Activated gamma-delta T cell treated with anti-CD3 and anti-CD28 coated beads, Interleukin-2, amount 50 U/mL, for 16 hours (primary cell): ENCODE results near the gene LBR.
A peak's percentile ranks its signal among the peaks of the same experiment; 100 is the strongest.
"Not testable (repeated sequence)": the region's sequence is repeated elsewhere in the genome, so short reads cannot be mapped to it uniquely, and the experiment has no call there.

Experiments used
- DNase-seq: peaks from one replicate; pipeline ENCODE4 v3.0.0-alpha.2; 2020; ENCODE audit warnings: low read depth

LBR gene

DNA sequence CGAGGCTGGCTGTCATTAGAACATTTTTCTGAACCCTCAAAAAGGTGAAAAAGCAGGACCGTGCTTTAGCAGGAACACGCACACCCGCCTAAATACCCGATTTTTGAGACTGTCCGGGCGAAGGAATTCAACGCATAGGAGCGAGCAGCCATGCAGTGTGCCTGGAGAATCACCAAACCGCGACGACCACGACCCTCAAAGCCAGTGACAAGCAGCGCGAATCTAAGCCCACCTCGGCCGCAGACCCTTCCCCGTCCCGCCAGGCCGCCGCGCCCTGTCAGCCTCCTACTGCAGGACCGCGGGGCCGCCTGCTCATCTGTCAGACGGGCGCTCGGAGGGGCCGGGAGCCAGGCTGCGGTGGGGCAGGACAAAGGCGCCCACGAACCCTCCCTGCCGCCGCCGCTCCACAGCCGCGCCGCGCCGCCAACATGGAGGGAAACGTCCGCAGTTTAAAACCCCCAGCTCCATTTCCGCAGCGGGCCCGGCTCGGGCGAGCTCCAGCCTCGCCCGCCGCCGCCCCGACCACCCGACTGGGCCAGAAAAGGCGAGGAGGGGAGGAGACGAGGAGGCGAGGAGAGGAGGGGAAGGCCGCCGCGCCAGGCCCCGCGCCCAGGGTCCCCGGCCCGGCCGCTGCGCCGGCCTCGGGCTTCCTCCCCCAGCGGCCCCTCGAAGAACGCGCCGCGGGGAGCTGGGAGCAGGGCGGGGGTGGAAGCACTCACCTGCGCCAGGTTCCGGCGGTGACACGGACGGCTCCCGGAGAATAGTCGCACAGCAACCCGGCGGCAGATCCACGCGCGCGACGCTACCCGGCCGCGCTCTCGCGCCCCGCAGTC is at the start of gene LBR:
TSS of gene LBR (minus strand) at position 804 of the 833 bp plus-strand sequence. CDS start 3,963 bp downstream, outside the sequence.
- DNase-seq = no peak

GRCh38 chr1:225477296-225477911 is 49.6 kb upstream of the LBR start:
- DNase-seq = no peak

DNA sequence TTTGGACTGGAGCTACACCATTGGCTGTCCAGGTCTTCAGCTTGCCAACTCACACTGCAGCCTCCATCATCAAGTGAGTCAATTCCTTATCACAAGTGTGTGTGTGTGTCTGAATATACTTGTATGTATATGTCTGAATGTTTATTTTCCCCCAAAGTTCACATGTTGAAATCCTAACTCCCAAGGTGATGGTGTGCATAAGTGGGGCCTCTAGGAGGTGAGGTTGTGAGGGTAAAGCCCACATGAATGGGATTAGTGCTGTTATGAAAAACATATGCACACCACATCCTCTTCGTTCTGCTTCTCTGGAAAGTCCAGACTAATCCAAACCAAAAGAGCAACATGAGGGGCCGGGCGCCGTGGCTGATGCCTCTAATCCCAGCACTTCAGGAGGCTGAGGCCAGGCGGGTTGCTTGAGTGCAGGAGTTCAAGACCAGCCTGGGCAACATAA is 48.7 kb upstream of the LBR start:
- DNase-seq = no peak

DNA sequence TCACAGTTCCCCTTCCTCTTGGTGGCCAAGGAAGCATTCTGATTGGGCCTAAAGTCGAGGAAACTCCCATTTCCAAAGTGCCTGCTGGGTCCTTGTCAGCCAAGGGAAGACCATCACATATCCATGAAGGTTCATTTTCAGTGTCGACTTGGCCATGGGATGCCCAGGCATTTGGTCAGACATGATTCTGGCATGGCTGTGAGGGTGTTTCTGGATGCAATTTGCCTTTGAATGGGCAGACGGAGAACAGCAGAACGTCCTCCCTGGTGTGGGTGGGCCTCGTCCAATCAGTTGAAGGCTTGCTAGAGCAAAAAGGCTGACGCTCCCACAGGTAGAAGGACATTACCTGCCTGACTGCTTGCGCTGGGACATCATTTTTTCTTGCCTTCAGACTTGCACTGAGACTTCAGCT is 48.3 kb upstream of the LBR start:
- no peak for DNase-seq

DNA sequence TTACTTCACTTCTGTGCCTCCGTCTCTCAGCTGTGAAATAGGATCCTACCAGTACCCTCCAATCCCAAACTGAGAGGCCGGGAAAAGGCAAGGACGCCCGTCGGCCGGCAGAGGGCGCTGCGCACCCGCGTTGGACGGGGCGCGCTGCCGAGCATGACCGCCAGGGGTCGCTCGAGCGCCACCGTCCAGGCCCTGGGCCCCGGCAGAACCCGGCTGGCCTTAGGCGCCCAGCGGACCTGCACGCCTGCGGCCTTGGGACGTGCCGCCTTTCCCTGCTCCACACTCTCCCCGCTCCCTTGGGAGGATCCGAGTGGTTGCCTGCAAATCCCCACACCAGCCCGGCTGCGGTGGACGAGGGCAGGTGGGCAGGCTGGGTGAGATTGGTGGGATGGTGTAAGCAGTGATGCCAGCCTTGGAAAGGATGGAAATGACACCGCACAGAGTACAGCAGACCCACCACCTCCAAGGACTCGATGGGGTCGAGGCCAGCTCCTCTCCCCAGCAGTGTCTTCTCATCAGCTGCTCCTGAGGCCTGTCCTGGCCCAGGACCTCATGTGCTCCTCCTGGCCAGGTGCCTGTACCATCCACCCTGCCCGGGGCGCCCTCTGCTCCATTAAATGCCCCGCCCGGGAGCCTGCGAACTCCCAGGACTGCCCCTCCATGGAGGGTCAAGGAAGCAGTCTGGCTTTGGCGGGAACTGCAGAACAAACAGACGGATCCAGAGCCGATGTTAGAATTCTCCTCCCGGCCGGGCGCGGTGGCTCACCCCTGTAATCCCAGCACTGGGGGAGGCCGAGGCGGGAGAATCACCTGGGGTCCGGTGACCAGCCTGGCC is 47.4 kb upstream of the LBR start:
- peak; percentile 43 for DNase-seq

- no peak for DNase-seq
Observed at GRCh38 chr1:225474439-225474985, 46.7 kb upstream of the LBR start.

DNA sequence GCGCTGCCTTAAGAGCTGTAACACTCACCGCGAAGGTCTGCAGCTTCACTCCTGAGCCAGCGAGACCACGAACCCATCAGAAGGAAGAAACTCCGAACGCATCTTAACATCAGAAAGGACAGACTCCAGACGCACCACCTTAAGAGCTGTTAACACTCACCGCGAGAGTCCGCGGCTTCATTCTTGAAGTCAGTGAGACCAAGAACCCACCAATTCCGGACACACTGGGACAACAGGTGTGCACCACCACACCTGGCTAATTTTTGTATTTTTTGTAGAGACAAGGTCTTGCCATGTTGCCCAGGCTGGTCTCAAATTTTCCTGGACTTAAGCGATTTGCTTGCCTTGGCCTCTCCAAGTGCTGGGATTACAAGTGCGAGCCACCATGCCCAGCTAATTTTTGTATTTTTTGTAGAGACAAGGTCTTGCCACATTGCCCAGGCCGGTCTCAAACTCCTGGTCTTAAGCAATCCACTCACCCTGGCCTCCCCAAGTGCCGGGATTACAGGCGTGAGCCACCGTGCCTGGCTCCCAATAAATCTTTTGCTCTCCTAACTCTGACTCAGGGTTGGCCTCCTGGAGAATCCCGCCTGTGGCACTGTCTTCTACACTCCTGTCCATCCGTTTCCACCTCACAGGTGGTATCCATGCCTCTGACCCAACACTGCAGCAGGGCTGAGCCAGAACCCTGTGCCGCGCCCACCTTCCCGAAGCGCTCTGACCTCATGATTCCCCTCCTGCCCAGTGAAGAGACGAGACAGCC is 46.0 kb upstream of the LBR start:
- DNase-seq = not testable (repeated sequence)

DNA sequence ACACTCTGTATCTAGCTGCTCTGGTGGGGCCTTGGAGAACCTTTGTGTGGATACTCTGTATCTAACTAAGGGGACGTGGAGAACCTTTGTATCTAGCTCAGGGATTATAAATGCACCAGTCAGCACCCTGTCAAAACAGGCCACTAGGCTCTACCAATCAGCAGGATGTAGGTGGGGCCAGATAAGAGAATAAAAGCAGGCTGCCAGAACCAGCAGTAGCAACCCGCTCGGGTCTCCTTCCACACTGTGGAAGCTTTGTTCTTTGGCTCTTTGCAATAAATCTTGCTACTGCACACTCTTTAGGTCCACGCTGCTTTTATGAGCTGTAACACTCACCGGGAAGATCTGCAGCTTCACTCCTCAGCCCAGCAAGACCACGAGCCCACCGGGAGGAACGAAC is 45.4 kb upstream of the LBR start:
- not testable (repeated sequence) for DNase-seq

DNA sequence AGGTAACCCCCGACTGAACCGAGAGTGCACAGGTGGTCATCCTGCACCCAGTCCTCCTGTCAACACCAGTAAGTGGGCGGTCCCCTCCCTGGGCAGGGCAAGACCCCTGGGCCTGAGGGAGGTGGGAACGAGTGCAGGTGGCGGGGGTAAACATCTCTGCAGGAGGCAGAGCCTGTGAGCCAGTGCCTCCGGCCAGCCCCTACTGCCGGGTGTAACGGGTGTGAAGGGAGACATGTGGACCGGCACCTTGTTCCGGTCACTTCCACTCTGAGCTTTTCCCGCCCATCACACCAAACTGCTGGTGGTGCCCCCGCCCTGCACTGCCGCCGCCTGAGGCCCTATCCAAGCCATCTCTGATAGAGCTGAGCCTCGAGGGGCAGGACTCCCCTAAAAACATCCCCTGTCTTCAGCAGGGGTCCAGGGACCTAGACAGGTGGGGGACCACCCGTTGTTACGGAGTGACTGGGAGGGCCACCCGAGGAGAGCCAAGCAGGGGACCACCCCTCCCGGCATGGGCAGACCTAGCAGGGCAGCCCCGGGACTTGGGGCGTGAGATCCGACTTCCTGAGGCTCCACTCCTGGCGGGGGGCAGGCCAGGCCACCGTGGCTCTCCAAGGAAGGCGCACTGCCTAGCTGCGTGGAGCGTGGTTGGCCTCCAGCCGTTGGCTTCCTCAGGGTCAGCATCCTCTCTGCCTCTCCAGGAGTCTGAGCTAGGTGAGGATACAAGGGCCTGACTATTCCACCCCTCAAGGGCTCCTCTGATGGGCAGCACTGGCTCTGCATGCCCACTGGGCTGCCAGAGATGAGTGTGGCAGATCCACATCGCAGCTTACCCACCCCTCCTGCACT is 43.8 kb upstream of the LBR start:
- DNase-seq = no peak

- DNase-seq = no peak
Observed at GRCh38 chr1:225471109-225471452, 43.2 kb upstream of the LBR start.

- no peak for DNase-seq
Observed at GRCh38 chr1:225470211-225471108, 42.6 kb upstream of the LBR start.

DNA sequence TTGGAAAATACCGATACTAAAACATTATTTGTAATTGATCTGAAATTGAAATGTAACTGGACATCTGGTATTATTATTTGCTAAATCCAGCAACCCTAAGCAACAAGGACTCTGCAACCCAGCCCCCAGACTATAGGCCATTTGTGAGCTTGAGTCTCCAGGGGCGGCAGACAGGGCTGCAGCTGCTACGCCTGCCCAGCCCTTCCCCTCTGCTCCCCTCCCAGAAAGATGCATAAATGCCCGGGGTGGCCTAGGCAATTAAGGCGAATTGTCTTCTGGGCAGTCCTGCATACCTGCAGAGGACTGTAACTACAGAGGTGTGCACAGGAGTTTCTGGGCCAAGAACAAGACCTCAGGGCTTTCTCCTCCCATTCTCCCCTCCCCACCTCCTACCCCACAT is 41.2 kb upstream of the LBR start:
- DNase-seq = no peak

DNA sequence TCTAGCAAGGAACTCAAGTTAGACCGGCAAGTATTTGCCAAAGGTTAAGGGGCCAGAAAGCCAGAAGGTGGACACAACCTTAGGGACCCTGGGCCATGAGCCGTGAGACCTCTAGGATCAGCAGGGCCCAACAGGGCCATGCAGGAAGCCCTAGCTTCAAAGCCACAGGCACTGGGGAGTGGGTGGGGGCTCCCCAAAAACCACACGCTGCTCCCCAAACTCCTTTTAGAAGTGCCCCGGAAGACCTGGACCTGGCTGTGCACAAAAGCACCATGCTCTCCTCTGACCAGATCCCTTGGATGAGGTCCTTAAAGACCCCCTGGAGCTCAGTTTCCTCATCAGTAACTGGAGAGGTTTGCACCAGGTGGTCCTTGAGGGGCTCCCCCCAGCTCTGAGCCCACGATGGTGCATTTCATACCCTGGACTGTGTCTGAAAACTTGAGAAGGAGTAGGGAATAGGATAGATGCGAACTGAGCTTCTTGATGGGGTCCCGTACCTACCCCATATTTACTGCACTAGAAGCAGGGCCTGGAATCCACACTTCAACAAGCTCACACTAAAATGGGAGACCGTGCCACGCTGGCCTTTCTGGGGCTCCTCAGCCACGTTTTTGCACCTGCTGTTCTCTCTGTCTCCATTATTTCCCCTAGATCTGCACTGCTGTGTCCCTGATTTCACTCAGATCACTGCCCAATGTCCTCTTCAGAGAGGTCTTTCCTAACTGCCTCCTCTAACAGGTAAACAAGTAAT is 40.6 kb upstream of the LBR start:
- DNase-seq = no peak

- peak; percentile 67 for DNase-seq
Observed at GRCh38 chr1:225467193-225468020, 39.6 kb upstream of the LBR start.

GRCh38 chr1:225466848-225467192 is 39.0 kb upstream of the LBR start:
- no peak for DNase-seq

DNA sequence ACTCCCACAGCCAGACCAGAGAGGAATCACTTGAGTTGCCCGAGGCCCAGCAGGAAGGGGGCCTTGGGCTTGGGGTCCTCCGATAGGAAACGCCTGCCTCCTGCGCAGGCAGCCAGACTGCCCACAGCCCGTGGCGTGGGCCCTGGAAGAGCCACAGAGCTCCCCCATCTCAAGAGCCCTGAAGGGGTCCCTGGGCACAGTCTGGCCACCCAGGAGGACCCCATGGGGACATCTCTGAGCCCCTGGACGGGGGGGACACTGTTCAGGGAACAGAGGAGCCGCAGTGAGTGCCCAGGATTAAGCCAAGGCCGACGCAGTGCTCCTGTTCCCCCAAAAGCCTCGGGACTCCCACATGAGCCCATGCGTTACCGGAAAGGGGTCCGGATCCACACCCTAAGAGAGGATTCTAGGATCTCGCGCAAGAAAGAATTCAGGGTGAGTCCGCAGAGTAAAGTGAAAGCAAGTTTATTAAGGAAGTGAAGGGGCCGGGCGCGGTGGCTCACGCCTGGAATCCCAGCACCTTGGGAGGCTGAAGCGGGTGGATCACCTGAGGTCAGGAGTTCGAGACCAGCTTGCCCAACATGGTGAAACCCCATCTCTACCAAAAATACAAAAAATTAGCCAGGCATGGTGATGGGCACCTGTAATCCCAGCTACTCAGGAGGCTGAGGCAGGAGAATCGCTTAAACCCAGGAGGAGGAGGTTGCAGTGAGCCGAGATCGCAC is 38.1 kb upstream of the LBR start:
- no peak for DNase-seq
